Neural cell (in vitro differentiated cells): Measurements from ENCODE around the gene CAPN2. TPM values are rescaled to one million over a fixed set of nuclear protein-coding genes. Genes with fewer than 3 reads are reported as not detected.

Source experiments
- H2AFZ ChIP-seq: fragments of 200-600, 300-800 bp; sonication (generic), shearing (Covaris generic); 2 replicates; pipeline ENCODE4 v1.6.0; 2014; ENCODE audit warnings: low read depth, mild to moderate bottlenecking, antibody characterized with exemption, low read length, moderate library complexity
- H3F3A ChIP-seq: fragments of 200-600 bp; shearing (Covaris generic); 2 replicates; pipeline ENCODE4 v1.6.1; 2016; ENCODE audit warnings: mild to moderate bottlenecking, moderate library complexity, mixed read lengths, antibody characterized with exemption, low read length; ENCODE audit not compliant: insufficient read depth, poor library complexity, severe bottlenecking
- H3K27ac ChIP-seq: fragments of 200-600, 300-800 bp; sonication (generic), shearing (Covaris generic); 2 replicates; pipeline ENCODE4 v1.5.1; 2014; ENCODE audit warnings: mild to moderate bottlenecking, low read length, moderate library complexity
- H3K27me3 ChIP-seq: fragments of 300-800, 200-600 bp; sonication (generic), shearing (Covaris generic); 2 replicates; pipeline ENCODE4 v1.6.0; 2014; ENCODE audit warnings: mild to moderate bottlenecking, low read depth, low read length, moderate library complexity; ENCODE audit not compliant: insufficient read depth
- H3K36me3 ChIP-seq: fragments of 300-800, 200-600 bp; sonication (generic), shearing (Covaris generic); 2 replicates; pipeline ENCODE4 v1.5.1; 2014; ENCODE audit warnings: mild to moderate bottlenecking, antibody characterized with exemption, low read length, moderate library complexity; ENCODE audit not compliant: insufficient read depth
- H3K4me2 ChIP-seq: fragments of 300-800, 200-600 bp; sonication (generic), shearing (Covaris generic); 2 replicates; pipeline ENCODE4 v1.6.0; 2014; ENCODE audit warnings: mild to moderate bottlenecking, low read length
- H3K4me3 ChIP-seq: fragments of 300-800, 200-600 bp; sonication (generic), shearing (Covaris generic); 2 replicates; pipeline ENCODE4 v1.5.1; 2014; ENCODE audit warnings: mild to moderate bottlenecking, low read length, moderate library complexity
- H3K79me2 ChIP-seq: fragments of 200-600 bp; shearing (Covaris generic); replicated peaks from 2 replicates; pipeline ENCODE4 v1.6.0; 2014; ENCODE audit warnings: mild to moderate bottlenecking, low read length, moderate library complexity; ENCODE audit not compliant: insufficient read depth
- H3K9ac ChIP-seq: fragments of 300-800, 200-600 bp; sonication (generic), shearing (Covaris generic); 2 replicates; pipeline ENCODE4 v1.6.1; 2016; ENCODE audit warnings: mild to moderate bottlenecking, low read length, mixed read lengths
- H3K9me2 ChIP-seq: fragments of 200-600 bp; shearing (Covaris generic); 2 replicates; pipeline ENCODE4 v1.6.1; 2016; ENCODE audit warnings: mild to moderate bottlenecking, low read length, mixed read lengths; ENCODE audit not compliant: insufficient read depth
- H3K9me3 ChIP-seq: fragments of 200-600, 300-800 bp; sonication (generic), shearing (Covaris generic); 2 replicates; pipeline ENCODE4 v1.6.1; 2016; ENCODE audit warnings: mild to moderate bottlenecking, mixed run types, low read length, moderate library complexity, mixed read lengths
- H4K20me1 ChIP-seq: fragments of 200-600 bp; shearing (Covaris generic); 2 replicates; pipeline ENCODE4 v1.6.1; 2016; ENCODE audit warnings: mild to moderate bottlenecking, mixed run types; ENCODE audit not compliant: insufficient read depth
- EP300 ChIP-seq: fragments of 450-650 bp; conservative IDR thresholded peaks from 2 replicates; pipeline ENCODE4 v1.6.1; 2014; ENCODE audit warnings: antibody characterized with exemption, mild to moderate bottlenecking, moderate library complexity; ENCODE audit not compliant: poor library complexity, severe bottlenecking
- EZH2 ChIP-seq: fragments of 200-600, 300-800 bp; shearing (Covaris generic), sonication (generic); IDR thresholded peaks from 2 replicates; pipeline ENCODE4 v1.6.1; 2014; ENCODE audit warnings: antibody characterized with exemption, low read length, borderline replicate concordance, mild to moderate bottlenecking; ENCODE audit not compliant: insufficient read depth, poor library complexity, severe bottlenecking
- MXI1 ChIP-seq: fragments of 450-650 bp; conservative IDR thresholded peaks from 2 replicates; pipeline ENCODE4 v1.6.1; 2014; ENCODE audit warnings: antibody characterized with exemption, mild to moderate bottlenecking; ENCODE audit not compliant: poor library complexity, severe bottlenecking
- POLR2AphosphoS5 ChIP-seq: IDR thresholded peaks from 2 replicates; pipeline ENCODE4 v1.6.1; 2012
- RAD21 ChIP-seq: fragments of 450-650 bp; conservative IDR thresholded peaks from 2 replicates; pipeline ENCODE4 v1.6.1; 2014; ENCODE audit warnings: antibody characterized with exemption, mild to moderate bottlenecking, moderate library complexity
- SMC3 ChIP-seq: fragments of 450-650 bp; conservative IDR thresholded peaks from 2 replicates; pipeline ENCODE4 v1.6.1; 2014; ENCODE audit warnings: antibody characterized with exemption, mild to moderate bottlenecking, moderate library complexity; ENCODE audit not compliant: poor library complexity
- TAF1 ChIP-seq: IDR thresholded peaks from 2 replicates; pipeline ENCODE4 v1.6.1; 2012; ENCODE audit warnings: low read depth
- polyA plus RNA-seq: library from polyadenylated mRNA; depleted of rRNA; stranded (reverse); fragments of >200 nt; gene quantifications from 2 replicates; pipeline ENCODE4 v1.2.3, GENCODE V29; 2014
- TF ChIP-seq, protein P1 (sequence below): fragments of 450-650 bp; IDR thresholded peaks from 2 replicates; pipeline ENCODE4 v1.5.1; 2014; ENCODE audit warnings: antibody characterized with exemption, mild to moderate bottlenecking, moderate library complexity; ENCODE audit not compliant: poor library complexity, severe bottlenecking
- TF ChIP-seq, protein P2 (sequence below): IDR thresholded peaks from 2 replicates; pipeline ENCODE4 v1.6.1; 2012; ENCODE audit warnings: borderline replicate concordance

CAPN2 gene
- polyA plus RNA-seq, 1 donor from 2014 or later: 58.8 TPM

DNA sequence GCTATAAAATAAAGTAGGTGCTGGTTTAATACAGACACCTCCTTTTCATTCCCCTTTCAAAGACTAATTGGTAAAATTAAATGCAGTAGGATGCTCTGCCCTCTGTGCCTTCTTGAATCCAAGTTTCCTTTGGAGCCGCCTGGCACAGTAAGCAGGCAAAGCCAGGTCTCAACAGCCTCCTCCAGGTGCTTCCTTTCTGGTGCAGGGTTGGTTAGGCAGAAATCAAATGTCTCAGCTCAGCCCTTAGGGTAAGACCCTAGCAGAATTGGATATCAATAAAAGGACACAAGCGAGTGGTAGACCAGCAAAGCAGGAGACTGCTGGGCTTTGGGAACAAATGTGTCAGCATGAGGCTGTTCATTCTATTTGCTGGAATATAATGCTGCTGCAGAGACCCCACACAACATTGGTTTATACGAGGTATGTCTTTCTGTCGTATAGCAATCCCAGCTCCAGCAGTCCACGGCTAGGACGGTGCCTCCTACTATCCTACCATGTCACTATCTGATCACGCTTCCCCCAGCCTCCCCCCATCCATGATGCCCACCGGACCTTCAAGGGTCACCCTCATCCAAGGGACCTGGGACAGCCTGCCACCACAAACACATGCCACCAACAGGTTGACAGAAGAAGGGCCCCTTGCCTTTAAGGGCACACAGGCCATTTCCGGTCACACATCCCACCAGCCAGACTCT lies 58.4 kb downstream of the CAPN2 start:
- Histone ChIP-seq H4K20me1 (no peaks in the 10 kb centered on the region), H3K4me2 (no peak overlapping the region), H3K27me3 (no peaks in the 10 kb centered on the region), H2AFZ (no peak overlapping the region), H3K9me2 (no peaks in the 10 kb centered on the region), H3K4me3 (no peak overlapping the region), H3K9me3 (no peaks in the 10 kb centered on the region), H3K9ac (no peak overlapping the region), H3K79me2 (no peaks in the 10 kb centered on the region), H3K36me3 (peaks cover 21% of the 10 kb centered on the region), H3F3A (no peaks in the 10 kb centered on the region), H3K27ac (no peak overlapping the region)
- TF ChIP-seq MXI1: no peak
- no peak for TF ChIP-seq RAD21
- no peak for TF ChIP-seq POLR2AphosphoS5
- TF ChIP-seq, protein P1, sequence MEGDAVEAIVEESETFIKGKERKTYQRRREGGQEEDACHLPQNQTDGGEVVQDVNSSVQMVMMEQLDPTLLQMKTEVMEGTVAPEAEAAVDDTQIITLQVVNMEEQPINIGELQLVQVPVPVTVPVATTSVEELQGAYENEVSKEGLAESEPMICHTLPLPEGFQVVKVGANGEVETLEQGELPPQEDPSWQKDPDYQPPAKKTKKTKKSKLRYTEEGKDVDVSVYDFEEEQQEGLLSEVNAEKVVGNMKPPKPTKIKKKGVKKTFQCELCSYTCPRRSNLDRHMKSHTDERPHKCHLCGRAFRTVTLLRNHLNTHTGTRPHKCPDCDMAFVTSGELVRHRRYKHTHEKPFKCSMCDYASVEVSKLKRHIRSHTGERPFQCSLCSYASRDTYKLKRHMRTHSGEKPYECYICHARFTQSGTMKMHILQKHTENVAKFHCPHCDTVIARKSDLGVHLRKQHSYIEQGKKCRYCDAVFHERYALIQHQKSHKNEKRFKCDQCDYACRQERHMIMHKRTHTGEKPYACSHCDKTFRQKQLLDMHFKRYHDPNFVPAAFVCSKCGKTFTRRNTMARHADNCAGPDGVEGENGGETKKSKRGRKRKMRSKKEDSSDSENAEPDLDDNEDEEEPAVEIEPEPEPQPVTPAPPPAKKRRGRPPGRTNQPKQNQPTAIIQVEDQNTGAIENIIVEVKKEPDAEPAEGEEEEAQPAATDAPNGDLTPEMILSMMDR: no peak
- no peak for TF ChIP-seq TAF1

DNA sequence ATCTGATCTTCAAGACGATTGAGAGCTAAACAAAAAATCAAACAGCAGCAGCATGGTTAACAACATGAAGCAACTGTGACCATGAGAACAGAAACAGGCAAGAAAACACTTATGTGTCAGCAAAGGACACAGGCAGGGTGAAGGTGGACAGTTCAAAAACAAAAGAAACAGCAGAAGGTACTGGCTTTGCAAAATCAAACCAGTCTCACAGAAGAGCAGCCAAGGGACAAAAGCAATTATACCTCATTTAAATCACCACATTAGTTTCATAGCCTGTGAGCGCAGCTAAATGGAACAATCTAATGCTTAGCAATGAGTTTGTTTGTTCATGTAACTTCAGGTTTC lies 59.1 kb downstream of the CAPN2 start:
- TF ChIP-seq RAD21 (no peak), MXI1 (no peak), EZH2 (no peak), POLR2AphosphoS5 (no peak), TAF1 (no peak), EP300 (no peak), SMC3 (no peak)
- TF ChIP-seq, protein P1: no peak
- TF ChIP-seq, protein P2, sequence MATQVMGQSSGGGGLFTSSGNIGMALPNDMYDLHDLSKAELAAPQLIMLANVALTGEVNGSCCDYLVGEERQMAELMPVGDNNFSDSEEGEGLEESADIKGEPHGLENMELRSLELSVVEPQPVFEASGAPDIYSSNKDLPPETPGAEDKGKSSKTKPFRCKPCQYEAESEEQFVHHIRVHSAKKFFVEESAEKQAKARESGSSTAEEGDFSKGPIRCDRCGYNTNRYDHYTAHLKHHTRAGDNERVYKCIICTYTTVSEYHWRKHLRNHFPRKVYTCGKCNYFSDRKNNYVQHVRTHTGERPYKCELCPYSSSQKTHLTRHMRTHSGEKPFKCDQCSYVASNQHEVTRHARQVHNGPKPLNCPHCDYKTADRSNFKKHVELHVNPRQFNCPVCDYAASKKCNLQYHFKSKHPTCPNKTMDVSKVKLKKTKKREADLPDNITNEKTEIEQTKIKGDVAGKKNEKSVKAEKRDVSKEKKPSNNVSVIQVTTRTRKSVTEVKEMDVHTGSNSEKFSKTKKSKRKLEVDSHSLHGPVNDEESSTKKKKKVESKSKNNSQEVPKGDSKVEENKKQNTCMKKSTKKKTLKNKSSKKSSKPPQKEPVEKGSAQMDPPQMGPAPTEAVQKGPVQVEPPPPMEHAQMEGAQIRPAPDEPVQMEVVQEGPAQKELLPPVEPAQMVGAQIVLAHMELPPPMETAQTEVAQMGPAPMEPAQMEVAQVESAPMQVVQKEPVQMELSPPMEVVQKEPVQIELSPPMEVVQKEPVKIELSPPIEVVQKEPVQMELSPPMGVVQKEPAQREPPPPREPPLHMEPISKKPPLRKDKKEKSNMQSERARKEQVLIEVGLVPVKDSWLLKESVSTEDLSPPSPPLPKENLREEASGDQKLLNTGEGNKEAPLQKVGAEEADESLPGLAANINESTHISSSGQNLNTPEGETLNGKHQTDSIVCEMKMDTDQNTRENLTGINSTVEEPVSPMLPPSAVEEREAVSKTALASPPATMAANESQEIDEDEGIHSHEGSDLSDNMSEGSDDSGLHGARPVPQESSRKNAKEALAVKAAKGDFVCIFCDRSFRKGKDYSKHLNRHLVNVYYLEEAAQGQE: no peak
- no peak overlapping the region for H3K4me3 ChIP-seq
- H3K36me3 ChIP-seq: peaks cover 21% of the 10 kb centered on the region
- no peak overlapping the region for H2AFZ ChIP-seq
- no peaks in the 10 kb centered on the region for H4K20me1 ChIP-seq
- no peak overlapping the region for H3K4me2 ChIP-seq
- no peaks in the 10 kb centered on the region for H3K9me2 ChIP-seq
- no peaks in the 10 kb centered on the region for H3K79me2 ChIP-seq
- no peak overlapping the region for H3K9ac ChIP-seq
- no peaks in the 10 kb centered on the region for H3K9me3 ChIP-seq
- no peaks in the 10 kb centered on the region for H3F3A ChIP-seq
- H3K27ac ChIP-seq: no peak overlapping the region
- no peaks in the 10 kb centered on the region for H3K27me3 ChIP-seq
